Activated CD8-positive, alpha-beta memory T cell treated with anti-CD3 and anti-CD28 coated beads for 1 hour (primary cell): ENCODE data around the gene NEDD4.
"Not testable (repeated sequence)": the region's sequence is repeated elsewhere in the genome, so short reads cannot be mapped to it uniquely, and the experiment has no call there.

ENCODE experiments used
- DNase-seq, 2 donors: peaks; one replicate each; pipeline ENCODE4 v3.0.0-alpha.2; 2020; ENCODE audit warnings: low read depth in 1 of 2; ENCODE audit errors: extremely low read depth in 1 of 2

NEDD4 gene

GRCh38 chr15:55897560-55898336 lies 95.7 kb downstream of the NEDD4 start:
- no peak for DNase-seq

DNA sequence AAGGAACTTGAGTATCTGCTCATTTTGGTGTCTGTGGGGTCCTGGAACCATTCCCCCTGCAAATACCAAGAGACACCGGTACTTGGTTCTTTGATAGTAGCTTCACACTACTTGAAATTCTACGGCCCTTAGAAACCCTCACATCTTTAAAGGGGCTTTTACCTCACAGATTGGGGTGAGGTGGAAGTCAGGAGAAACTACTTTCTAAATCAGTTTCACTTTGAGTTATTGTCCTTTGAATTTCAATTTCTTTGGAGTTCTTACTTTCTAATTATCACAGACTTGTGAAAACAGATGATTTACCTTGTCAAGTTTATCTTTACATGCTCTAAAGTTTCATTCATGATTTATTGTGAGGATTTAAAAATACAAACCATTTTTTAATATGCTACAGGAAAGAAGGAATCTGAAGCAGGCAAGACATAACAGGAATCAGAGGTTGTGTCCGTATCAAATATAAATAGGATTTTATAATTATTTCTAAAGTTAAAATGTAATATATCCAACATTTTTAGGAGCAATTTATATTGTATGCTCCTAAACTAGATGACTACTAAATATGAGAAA lies 98.9 kb downstream of the NEDD4 start:
- DNase-seq = no peak

GRCh38 chr15:55893852-55894251 lies 99.6 kb downstream of the NEDD4 start:
- DNase-seq = no peak

GRCh38 chr15:55891196-55891595 lies 102.2 kb downstream of the NEDD4 start:
- DNase-seq = no peak

DNA sequence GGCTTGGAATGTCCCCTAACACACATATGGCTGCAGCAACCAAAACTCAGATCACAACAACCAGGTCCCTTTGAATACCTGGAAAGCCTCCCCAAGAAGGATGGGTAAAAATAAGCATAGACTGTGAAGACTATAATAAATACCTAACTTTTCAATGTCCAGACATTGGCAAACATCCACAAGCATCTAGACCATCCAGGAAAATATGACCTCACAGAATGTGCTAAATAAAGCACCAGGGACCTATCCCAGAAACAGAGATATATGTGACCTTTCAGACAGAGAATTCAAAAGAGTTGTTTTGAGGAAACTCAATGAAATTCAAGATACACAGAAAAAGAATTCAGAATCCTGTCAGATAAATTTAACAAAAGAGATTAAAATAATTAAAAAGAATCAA lies 109.2 kb downstream of the NEDD4 start:
- DNase-seq = no peak

GRCh38 chr15:55879181-55879580 lies 114.2 kb downstream of the NEDD4 start:
- no peak for DNase-seq

GRCh38 chr15:55873024-55873720 lies 120.2 kb downstream of the NEDD4 start:
- no peak for DNase-seq

DNA sequence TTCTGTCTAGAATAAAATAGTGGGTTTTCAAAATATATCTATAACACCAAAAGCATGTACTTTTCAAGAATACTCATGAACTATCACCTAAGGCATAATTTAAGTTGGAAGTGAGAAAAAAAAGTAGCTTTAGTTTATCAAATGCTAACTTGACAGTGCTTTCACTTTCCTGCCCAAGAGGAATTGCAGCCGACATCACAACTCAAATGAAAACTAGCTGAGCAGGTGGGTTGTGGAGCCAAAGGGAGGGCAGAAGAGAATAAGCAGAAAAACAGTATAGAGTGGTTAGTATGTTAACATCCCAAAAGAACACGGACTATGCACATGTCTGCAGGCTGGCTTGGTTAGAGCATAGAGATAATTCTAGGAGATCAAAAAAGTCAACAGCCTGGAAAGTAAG lies 120.9 kb downstream of the NEDD4 start:
- no peak for DNase-seq

- no peak for DNase-seq
Observed at GRCh38 chr15:55869660-55870059, 123.8 kb downstream of the NEDD4 start.

DNA sequence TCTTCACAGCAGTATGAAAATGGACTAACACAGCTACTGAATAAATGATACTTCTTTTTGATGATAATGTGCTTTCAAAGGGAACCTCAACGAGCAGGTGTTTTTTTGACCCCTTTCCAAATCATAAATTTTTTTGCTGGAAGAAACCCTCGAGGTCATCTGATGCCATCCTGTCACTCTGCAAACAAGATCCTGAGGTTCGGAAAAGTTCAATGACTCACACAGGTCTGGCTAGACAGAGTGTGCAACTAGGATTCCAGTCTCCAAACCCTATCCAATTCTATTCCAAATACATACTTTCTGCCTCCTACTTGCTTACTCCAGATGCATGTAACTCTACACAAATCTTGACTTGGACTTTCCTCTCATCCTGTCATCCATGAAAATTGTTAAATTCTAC lies 124.7 kb downstream of the NEDD4 start:
- no peak for DNase-seq

DNA sequence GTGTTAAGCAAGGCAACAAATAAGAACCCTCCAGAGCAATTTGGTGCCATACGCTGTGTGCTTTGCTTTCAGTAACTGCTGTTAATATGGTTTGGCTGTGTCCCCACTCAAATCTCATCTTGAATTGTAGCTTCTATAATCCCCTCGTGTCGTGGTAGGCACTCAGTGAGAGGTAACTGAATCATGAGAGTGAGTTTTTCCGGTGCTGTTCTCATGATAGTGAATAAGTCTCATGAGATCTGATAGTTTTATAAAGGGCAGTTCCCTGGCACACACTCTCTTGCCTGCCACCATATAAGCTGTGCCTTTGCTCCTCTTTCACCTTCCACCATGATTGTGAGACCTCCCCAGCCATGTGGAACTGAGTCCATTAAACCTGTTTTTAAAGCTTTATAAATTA lies 125.1 kb downstream of the NEDD4 start:
- not testable (repeated sequence) for DNase-seq

DNA sequence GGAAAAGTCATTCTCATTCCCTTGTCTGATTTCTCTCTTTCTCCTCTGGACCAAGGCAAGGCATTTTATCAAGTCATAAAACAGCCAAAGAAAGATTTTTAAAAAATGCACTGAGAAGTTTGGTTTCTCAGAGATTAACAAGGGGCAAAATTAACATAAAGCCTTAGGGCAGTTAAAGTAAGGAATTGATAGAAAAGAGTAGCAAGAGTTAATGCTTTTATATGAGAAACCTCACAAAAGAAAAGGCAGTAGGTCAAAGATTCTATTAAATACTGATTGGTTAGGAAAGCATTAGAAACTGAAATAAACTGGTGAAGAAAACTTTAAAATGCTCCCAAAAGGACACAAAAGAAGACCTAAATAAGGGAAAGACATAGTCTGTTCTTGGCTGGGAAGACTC lies 129.5 kb downstream of the NEDD4 start:
- DNase-seq = no peak

GRCh38 chr15:55861115-55861514 lies 132.3 kb downstream of the NEDD4 start:
- no peak for DNase-seq

DNA sequence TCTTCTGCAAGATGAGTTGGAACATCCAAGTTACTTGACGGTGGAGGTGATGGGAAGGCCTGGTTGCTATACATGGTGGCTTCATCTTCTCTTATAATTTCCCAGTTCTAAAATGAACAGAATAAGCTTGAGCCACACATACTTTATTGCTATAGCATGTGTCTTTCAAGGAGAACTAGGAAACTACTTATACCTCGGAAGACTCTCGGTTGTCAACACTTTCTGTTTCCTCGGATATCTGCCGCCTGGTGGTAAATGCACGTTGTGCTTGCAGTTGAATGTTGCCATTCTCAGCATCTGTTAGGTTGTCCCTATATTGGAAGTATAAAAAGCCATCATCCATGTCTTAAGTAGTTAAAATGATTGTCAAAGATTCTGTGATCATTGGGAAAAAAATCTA lies 132.9 kb downstream of the NEDD4 start:
- DNase-seq = no peak

- no peak for DNase-seq
Observed at GRCh38 chr15:55859681-55860080, 133.7 kb downstream of the NEDD4 start.

DNA sequence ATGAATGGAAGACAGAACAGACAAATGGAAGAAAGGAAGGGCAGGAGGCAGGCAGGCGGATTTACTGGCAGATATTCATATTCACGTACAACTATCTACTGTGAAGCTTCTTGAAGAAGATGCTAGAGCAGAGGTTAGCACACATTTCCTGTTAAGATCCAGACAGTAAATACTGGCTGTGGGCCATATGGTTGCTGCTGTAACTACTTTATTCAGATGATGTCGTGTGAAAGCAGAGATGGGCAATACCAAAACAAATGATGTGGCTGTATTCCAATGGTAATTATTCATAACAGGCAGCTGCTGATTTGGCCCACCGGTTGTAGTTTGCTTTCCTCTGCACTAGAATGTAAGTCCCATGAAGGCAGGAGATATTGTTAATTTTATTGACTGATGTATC lies 134.8 kb downstream of the NEDD4 start:
- no peak for DNase-seq

GRCh38 chr15:55856506-55857164 lies 136.8 kb downstream of the NEDD4 start:
- DNase-seq = no peak

GRCh38 chr15:55853134-55853533 lies 140.3 kb downstream of the NEDD4 start:
- DNase-seq = no peak

- DNase-seq = no peak
Observed at GRCh38 chr15:55846116-55846707, 147.2 kb downstream of the NEDD4 start.

GRCh38 chr15:55842897-55843296 lies 150.5 kb downstream of the NEDD4 start:
- DNase-seq = not testable (repeated sequence)

GRCh38 chr15:55835866-55836265 lies 157.5 kb downstream of the NEDD4 start:
- DNase-seq = no peak
